TTC549 (cell line): ENCODE data around the gene ACKR4.
"Not testable (repeated sequence)": the region's sequence is repeated elsewhere in the genome, so short reads cannot be mapped to it uniquely, and the experiment has no call there.

Experiments used
- FAIRE-seq: peaks from 2 replicates; lab custom pipeline; 2012; peaks lifted over from hg19 to GRCh38; lab: Jason Lieb, UNC

The ACKR4 gene

DNA sequence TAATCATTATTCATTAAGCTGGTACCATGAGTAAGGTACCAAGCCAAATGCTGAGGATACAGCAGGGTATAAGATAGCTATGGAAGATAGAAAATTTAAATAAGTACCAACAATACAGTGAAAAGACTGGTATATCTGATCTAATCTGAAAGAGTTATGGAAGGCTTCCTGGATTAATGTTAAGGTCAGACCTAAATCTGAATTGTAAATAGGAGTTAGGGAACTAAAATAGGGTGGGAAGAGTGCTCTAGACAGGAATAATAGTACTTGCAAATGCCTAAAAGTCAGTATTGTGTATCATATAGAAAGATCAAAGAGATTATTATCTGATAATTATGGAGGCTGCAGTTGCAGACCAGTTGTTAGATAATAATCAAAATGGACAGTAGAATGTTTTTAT is 2.6 kb upstream of the ACKR4 start:
- no peak for FAIRE-seq

DNA sequence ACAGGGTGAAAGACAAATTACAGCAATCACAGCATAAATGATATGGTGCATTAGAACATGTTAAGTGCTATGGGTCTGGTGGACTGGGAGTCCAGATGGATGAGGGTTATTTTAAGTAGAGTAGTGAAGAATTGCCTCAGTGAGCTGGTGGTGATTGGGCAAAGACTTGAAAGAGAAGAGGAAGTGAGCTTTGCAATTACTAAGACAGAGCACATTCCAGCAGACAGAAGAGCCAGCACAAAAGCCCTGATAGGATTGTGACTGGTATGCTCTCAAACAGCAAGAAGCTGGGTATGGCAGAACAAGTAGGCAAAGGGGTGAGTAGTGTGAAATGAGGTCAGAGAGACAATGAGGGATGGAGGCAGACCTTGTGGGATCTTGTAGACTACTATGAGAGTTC is 2.1 kb upstream of the ACKR4 start:
- no peak for FAIRE-seq

DNA sequence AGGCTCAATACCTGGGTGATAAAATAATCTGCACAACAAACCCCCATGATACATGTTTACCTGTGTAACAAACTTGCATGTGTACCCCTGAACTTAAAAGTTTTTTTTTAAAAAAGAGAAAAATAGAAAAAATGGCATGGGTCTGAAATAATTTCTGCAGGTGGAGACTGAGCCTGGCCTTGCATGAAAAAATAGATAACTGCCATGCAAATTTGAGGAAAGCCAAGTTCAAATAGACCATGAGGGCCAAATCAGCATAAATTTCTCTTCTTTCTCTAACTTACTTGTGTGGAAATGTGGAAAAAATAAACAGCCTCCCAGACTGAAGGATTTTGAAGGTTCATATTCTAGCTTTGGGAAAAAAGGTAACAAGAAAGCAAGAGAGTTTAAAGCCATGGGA is 744 bp upstream of the ACKR4 start:
- no peak for FAIRE-seq

DNA sequence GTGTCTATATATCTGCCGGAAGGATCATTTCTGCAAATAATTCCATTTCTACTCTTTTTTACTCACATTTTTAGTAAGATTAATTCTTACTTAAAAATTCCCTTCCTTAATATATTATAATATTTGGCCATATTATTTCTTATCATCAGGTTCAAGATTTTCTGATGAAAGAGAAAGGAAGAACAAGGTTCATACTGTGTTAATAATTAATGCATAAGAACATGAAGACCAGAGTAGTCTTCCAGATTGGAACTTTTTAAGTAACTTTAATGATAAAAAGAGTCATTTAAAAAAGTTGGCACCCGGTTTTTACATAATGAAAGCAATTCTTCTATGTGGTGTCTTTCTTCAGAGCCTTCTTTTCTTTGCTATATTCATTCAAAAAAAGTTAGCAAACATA is 590 bp downstream of the ACKR4 start:
- FAIRE-seq: no peak

DNA sequence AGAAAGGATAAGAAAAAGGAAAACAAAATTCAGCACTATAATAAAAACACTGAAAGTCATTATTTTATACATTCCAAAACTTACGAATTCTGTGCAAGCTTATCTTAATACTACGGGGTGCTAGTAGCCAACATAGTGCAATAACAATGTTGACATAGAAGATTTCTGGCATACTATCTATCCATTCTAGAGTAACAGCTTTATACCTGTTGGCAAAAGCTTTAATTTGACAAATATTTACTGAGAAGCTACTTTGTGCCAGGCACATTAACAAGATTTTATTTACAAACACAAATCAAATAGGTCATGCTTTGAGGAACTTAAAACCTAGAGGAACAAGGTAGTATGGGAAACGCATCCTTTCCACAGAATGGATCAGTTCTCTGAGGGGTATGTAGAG is 1.1 kb downstream of the ACKR4 start:
- no peak for FAIRE-seq

DNA sequence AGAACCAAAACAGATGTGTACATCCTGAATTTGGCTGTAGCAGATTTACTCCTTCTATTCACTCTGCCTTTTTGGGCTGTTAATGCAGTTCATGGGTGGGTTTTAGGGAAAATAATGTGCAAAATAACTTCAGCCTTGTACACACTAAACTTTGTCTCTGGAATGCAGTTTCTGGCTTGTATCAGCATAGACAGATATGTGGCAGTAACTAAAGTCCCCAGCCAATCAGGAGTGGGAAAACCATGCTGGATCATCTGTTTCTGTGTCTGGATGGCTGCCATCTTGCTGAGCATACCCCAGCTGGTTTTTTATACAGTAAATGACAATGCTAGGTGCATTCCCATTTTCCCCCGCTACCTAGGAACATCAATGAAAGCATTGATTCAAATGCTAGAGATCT is 3.5 kb downstream of the ACKR4 start:
- not testable (repeated sequence) for FAIRE-seq

DNA sequence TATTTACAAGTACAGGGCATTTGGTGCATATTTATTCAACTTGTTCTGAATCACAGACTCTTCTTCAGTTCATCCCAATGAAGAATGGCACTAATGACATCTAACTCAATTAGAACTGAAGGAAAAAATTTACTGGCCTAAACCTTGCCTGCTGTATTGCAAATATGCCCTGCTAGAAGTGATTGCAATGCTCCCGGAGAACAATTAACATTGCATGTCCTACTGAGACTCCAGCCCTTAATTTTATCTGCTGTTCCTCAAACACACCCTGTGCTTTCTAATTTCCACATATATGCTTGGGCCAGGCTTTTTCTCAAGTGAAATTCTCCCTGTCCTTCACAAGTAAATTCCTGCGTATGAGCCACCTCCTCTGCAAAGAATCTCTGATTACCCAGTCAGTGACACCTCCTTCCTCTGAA is 8.3 kb downstream of the ACKR4 start:
- FAIRE-seq: no peak

DNA sequence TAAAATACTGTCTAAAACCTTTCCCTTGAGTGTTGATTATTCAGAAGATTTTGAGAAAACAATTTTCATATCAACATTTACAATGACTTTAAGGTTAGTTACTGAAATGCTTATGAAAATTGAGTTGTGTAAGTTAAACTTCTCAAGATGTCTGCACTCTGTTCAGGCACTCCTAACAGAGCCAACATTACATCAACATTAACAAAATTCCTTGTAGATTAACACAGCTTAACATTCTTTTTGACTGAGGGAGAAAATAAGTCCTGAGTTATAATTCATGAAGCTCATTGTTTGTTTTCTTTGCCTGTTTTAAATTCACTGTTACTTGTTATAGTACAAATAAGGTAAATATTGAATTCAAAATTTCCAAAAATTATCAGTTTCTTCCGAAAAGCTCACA is 9.0 kb downstream of the ACKR4 start:
- FAIRE-seq: no peak

DNA sequence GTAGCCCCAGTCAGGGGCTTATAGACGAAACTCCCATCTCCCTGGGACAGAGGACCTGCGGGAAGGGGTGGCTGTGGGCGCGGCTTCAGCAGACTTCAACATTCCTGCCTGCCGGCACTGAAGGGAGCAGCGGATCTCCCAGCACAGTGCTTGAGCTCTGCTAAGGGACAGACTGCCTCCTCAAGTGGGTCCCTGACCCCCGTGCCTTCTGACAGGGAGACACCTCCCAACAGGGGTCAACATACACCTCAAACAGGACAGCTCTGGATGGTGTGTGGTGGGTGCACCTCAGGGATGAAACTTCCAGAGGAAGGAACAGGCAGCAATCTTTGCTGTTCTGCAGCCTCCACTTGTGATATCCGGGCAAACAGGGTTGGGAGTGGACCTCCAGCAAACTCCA is 9.6 kb downstream of the ACKR4 start:
- FAIRE-seq: not testable (repeated sequence)

DNA sequence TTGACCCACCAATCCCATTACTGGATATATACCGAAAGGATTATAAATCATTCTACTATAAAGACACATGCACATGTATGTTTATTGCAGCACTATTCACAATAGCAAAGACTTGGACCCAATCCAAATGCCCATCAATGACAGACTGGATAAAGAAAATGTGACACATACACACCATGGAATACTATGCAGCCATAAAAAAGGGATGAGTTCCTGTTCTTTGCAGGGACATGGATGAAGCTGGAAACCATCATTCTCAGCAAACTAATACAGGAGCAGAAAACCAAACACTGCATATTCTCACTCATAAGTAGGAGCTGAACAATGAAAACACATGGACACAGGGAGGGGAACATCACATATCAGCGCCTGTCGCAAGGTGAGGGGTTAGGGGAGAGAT is 18.2 kb downstream of the ACKR4 start:
- FAIRE-seq: not testable (repeated sequence)

DNA sequence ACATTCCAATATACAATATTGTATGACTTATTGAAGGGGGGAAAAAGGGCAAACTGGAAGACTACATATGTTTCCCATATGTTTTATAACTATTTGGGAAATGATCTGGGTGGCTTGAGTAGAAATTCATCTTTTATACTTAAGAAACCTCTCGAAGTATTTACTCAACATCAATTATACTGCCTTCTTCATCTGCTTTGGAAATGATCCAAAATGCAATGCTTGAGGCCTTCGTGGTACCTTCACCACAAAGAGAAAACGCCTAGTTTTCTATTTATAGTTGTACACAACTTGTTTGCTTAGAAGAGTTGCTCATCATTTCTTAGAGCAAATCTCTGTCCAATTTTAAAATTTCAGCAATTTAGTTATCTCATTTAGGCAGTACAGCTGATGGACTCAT is 18.8 kb downstream of the ACKR4 start:
- no peak for FAIRE-seq

DNA sequence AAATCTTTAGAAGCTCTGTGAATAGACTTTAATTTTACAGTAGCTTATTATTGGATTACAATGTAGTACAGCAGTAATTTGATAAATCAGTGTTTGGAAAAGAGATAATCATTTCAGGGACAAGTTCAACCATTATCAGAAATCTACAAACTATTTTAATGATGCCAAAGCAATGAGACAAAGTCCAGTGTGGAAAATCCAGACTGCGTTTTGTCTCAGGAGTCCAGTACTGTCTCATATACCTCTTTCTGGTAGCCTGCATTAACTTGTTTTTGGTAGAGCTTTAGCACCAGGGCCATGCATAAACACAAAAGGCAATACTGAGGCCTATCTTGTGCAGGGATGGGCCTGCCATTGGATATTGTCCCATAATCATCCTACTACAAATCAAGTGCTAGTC is 19.7 kb downstream of the ACKR4 start:
- no peak for FAIRE-seq

DNA sequence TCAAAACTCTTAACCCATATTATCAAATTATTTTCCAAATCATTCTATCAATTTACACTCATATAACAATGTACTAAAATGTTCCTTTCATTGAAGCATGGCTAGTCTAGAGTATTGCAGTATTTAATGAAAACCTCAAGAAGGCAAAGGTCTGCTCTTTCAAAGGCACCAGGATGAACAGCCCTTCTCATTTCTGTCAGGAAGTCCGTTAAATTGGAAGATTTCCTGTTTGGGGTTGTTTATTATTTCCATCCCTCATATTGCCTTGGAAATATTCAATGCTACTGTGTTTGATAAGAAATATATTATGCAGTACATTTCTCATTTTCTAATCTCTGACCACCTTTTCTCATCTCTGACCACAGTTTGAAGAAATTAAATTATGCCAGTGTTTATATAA is 25.1 kb downstream of the ACKR4 start:
- FAIRE-seq: no peak

DNA sequence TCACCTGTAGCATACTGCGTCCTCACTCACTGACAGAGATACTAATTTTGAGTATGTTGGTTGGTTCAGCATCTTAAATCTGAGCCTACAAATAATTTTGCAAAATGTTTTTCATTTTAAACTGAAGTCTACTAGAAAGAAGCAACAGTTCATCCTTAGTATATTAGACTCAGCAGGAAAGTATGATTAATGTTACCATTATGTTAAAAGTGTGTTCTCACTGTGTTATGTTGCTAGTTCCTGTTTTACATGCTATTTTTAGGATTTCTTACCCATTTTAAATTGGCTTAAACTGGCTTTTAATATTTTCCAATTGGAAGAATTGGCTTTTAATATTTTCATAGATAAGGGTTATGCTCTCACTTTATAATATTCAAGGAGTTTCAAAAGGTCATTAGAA is 25.7 kb downstream of the ACKR4 start:
- no peak for FAIRE-seq

DNA sequence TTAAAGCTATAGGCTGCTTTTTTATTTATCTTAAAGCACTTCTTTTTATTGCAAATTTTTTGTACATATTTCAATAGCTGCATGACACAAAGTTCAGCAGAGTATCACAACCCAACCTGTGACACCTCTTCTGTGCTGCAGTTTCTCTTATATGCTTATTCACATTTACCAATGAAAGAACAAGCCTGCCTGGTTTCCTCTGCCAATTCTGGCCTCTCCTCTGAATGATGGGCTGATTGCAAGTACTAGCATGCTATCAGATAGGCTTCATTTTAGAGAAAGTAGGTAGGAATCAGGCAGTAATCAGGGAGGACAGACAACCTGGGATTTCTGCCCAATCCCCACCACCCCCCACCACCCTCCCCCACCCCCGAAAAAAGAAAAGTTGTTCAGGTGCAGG is 26.6 kb downstream of the ACKR4 start:
- no peak for FAIRE-seq

DNA sequence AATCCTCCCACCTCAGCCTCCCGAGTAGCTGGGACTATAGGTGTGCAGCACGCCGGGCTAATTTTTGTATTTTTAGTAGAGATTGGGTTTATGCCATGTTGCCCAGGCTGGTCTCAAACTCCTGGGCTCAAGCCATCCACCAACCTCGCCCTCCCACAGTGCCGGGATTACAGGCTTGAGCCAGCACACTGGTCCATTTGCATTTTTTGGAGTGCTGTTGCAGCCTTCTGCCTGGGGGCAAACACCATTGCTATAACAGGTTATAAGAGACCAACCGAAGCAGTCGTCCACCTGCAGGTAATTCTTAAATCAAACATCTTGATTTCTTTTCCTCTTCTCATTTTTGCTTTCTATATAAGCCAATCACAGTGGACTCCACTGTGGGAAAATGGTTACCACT is 27.7 kb downstream of the ACKR4 start:
- FAIRE-seq: no peak

DNA sequence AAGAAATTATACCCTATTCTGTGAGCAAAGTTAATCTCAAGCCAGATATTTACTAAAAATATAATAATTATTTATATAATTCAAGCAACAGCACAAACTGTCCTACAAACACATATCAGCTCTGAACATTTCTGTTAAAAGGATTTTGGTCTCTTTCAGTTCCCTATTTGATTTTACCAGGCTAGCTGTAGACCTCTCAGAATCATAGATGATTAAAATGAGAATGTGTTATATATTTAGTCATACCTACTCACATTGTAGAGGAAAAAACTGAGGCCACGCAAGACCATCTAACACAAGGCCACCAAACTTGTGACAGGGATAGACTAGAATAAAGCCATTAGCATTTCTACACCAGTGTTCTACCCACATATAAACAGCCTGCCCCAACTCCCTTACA is 28.5 kb downstream of the ACKR4 start:
- no peak for FAIRE-seq

DNA sequence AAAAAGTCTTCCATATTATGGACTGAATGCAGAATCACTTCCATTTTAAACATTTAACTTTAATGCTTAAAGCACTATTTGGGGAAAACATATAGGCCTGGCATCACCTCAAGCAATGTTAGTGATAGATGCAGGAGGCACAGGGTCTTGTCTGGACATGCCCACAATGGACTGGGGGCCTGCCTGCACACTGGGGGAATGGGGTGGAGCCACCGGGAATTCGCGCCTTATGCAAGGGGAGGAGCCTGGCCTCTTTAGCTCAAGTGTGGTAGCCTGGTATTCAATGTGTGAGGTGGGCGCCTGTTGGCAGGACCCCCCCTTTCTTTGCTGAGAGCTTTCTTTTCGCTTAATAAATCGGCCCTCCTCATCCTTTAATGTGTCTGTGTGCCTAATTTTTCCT is 29.9 kb downstream of the ACKR4 start:
- no peak for FAIRE-seq

DNA sequence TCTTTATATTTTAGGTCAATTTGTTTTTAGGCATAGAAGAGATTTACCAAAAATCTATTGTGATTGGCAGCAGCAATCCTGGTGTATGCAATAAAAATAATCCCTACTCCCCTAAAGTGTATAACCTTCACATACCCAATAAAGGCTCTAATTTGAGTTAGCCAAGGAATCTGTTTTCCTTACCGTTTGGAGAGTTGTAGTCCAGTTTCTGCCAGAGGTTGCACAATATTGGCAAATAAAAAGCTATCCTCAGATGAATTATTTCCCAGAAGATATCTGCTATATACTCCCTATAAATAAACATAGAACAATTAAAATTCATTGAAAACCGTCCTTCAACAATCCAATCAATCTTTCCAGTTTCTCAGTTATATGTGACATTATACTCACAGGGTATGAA is 31.1 kb downstream of the ACKR4 start:
- no peak for FAIRE-seq

DNA sequence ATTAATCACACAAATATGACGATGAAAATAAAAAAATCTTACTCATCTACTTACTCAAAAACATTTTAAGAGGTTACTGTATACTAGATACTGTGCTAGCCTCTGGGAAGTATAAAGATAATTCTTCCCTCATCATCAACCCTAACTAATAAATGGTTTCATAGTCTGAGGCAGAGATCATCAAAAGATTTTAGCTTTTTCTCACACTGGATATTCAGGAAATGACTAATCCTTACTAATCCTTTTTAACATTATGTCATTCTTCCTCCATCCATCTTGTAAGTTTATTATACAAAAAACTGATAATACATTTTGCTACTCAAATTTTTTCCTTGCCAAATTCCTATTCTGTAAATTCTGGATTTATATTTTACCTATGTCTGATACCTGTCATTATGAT is 32.9 kb downstream of the ACKR4 start:
- FAIRE-seq: no peak

DNA sequence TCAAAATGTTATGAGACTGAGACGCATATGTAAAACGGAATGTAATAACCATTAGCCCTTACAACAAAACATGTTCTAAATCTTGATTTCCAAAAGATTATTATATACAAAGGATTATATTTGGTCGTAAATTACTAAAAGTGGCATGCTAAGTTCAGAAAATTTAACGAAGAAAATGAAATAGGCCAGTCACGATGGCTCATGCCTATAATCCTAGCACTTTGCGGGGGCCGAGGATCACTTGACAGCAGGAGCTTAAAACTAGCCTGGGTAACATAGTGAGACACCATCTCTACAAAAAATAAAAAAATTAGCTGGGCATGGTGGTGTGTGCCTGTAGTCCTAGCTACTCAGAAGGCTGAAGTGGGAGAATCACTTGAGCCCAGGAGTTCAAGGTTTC is 33.5 kb downstream of the ACKR4 start:
- FAIRE-seq: no peak

DNA sequence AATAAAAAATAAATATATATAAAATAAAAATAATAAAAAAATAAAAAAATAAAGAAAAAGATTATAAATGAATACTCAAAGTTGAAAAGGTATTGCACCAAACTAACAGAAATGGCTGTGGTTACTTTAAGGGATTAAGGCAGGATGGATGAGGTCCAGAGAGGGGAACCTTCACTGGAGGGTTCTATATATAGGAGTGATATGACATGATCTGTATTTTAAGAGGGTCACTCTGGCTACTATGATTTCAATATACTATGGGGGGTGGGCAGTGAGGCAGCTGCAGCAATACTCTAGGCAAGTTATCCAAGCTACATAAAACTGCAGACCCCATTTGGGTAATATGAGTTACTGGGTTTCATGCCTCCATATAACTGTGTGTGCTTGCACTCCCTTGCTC is 38.0 kb downstream of the ACKR4 start:
- FAIRE-seq: no peak

DNA sequence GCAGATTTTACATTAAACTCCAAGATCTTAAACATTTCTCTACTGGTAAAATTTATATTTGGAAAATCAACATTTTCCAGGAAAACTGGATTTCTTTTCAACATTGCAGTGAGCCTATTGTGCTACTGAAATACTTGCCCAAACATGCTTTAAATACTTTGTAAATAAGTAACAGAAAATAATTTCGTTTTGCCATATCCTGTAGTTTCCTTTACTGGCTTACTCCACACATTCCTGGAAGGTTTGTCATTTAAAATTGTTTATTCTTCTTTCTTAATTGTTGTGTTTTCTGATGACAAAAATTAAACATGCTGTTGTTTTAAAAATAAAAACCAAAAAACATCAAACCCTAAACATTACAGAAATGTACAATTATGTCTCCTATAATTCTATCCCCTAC is 40.5 kb downstream of the ACKR4 start:
- FAIRE-seq: no peak

DNA sequence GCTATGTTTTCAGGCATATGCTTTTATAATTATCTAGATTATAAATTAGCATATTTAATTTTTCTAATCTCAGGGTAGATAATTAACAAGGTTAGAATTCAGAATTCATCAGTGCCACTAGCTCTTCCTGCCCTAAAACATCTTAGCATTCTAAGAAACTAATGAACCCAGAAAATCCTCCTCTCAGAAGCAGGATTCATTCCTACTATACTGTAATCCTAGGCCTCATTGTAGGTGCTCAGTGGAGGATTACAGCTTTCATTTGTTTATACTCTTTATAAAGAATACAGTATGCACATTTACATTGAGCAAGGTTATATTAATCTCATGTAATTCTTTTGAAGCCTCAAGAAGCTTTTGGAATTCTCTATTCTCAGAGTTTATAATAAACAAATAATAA is 41.6 kb downstream of the ACKR4 start:
- no peak for FAIRE-seq

DNA sequence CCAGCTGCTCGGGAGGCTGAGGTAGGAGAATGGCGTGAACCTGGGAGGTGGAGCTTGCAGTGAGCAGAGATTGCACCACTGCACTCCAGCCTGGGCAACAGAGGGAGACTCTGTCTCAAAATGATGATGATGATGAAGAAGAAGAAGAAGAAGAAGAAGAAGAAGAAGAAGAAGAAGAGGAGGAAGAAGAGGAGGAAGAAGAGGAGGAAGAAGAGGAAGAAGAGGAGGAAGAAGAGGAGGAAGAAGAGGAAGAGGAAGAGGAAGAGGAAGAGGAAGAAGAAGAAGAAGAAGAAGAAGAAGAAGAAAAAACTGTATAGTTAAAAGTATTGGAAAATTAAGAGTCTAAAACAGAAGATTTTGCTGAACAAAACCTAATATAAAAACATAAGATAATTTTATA is 44.4 kb downstream of the ACKR4 start:
- not testable (repeated sequence) for FAIRE-seq
